GM21390 (cell line): ENCODE measurements around the gene KCNH2.

ENCODE experiments used
- ATAC-seq: cut with Tn5 transposase; IDR thresholded peaks from one replicate; pipeline ENCODE4 v1.9.1; 2021; ENCODE audit not compliant: unreplicated experiment

KCNH2 gene

DNA sequence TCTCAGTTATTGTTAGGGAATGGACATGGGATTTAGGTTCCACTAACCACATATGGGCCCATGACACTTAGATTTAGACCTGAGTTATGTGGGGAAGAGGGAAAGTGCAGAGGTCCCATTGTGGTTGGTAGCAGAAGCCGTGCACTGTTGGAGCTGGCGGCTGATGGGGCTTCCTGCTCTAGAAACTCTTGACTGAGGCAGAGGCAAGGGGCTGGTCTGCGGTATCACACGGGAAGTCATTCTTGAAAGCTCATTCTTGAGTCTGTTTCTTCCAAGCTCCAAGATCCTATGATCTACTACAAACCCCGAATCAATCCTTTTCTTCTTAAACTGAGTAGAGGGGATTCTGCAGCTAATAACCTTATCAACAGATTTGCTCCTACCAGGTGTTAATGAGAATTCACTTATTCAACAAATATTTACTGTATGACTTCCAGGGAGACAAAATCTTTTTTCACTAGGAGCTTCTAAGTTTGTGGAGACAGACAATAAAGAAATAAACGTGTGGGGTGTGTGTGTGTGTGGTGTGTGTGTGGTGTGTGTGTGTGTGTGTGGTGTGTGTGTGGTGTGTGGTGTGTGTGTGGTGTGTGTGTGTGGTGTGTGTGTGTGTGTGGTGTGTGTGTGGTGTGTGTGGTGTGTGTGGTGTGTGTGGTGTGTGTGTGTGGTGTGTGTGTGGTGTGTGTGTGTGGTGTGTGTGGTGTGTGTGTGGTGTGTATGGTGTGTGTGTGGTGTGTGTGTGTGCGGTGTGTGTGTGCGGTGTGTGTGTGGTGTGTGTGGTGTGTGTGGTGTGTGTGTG is 68.7 kb downstream of the KCNH2 start:
- no peak for ATAC-seq

DNA sequence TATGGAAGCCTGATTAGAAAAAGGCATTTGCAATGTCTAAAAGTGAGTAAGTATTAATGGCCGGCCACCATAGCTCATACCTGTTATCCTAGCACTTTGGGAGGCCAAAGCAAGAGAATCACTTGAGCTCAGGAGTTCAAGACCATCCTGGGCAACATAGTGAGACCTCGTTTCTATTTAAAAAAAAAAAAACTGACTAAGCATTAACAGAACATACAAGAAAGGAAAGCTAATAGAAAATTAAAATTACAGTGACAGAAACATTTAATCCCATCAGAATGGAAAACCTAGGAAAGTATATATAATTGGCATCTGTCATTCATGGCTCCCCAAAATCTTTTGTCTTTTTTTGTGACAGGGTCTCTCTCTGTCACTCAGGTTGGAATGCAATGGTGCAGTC is 69.9 kb downstream of the KCNH2 start:
- ATAC-seq, result no peak

DNA sequence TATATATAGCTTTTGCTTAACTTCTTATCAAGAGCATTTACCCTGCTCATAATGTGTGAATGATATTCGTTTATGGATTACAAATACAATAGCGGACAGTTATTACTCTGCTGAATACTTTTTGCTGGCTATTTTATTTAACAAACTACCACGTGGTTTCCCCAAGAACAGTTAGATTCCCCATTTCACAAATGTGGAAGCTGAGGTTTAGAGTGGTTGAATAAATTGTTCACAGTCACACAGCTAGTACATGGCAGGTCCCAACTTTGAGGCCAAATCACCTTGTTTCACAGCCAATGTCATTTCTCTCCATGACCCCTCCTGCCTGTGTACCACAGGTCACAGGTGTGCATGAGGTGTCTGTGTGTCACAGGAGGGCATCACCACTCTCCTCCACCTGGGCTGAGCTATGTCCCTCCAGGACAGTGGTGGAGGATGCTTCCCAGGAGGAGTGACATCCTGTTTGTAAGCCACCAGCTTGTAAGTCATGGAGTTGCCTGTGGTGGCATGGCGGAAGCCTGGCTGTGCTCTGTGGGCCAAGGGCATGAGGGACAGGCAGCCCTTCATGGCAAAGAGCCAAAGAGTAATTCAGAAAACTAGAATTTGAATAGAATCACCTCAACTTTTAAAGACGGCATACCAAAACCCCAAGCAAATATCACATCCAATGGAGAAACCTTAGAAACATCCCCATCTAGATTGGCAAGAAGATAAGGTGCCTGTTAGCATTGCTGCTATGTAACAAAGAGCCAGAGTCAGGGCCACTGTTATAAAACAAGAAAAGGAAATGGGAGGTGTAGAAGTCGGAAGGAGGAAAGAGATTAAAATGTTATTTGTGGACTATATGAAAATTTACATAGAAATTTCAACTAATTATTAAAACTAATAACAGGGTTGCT is 73.9 kb downstream of the KCNH2 start:
- ATAC-seq, result no peak

- no peak for ATAC-seq
Observed at GRCh38 chr7:150903606-150904005, 74.5 kb downstream of the KCNH2 start.

DNA sequence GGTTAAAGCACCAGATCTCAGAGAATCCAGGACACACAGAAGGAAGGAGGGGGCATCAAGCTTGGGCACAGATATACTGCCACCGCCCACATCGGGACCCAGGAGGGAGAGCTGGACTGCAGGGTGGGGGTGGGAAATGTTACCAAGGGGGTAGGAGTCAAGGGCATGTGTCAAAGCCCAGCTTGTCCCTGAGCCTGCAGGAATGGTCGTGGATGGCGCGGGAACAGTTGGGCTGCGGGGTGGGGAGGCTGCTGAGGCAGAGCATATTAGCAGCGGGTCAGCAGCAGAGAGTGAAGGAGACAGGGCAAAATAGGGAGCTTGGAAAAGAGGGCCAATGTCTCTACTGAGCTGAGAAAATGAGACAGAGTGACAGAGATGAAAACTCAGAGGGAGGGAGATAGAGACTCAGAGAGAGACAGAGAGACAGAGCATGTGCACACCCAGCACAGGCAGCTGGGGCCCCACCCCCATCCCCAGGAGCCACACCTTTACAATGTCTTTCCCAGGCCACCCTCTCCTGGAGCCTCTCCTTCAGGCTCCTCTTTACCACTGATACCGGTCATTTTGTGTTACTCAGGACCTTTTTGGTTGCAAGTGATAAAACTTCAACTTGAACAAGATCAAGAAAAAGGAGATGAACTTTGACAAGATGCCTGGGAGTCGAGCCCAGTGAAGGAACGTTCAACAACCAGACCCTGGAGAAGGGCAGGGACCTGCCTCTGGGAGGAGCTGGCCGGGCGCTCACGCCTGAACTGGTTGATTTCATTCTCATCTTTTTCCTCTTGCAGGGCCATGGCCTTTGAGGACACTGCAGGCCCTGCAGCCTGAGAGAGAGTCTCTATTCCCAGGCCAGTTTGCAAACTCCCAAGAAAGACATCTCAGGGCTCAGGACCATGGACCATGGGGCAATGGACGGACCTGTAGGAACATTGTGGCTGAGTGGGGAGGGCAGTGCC is 75.8 kb downstream of the KCNH2 start:
- ATAC-seq, result no peak

DNA sequence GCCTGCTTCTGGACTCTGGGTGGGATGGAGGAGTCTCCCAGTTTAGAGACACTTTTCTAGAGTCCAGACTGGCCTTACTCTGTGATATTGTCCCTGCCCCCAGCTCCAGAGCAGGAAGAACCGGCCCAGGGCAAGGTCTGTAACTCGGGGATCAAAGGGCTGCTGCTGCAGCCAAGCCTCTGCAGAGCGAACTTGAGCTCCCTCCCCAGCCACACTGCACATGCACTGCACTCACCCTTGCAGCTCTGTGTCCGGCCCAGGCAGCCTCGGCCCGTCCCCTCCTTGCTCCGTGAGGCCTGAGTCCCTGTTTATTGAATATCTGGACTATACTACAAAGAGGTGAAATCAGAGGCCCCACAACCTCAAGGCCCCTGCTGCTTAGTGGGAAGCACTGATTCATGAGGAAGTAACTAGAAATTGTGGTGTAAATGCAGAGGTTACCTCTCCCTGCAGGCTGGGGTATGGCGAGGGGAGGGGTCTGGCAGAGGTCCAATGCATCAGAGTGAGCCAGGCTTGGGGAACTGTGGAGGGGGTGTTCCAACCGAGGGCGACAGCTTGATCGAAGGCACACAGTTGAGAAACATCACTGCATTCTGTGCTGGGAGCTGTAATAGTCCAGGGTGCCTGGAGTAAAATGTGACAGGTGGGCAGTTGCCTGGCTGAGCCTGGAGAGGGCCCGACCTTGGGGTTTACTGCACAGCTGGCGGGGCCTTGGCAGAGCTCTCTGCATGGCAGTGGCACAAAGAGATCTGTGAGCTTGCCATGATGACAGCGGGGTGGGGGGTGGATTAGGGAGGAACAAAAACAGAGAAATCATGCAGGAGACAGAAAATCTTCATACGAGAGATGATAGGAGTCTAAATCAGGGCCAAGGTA is 76.7 kb downstream of the KCNH2 start:
- ATAC-seq, result no peak

DNA sequence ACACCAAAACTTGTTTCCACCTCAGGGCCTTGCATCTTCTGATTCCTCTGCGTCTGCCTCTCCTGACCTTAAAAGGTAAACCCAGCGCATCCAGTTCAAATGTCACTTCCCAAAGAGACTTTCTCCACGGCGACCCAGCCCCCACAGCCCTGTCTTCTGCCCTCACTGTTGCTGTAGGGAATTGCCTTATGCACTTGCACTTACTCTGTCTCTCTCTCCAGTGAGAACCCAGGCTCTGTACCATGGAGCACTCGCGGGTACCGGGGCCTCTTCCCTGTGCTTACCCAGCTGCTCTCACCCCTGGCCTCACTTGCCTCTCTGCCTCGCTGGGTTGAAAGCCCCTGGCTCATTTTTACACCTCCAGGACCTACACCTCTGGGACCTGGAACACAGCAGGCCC is 77.4 kb downstream of the KCNH2 start:
- ATAC-seq, result no peak

DNA sequence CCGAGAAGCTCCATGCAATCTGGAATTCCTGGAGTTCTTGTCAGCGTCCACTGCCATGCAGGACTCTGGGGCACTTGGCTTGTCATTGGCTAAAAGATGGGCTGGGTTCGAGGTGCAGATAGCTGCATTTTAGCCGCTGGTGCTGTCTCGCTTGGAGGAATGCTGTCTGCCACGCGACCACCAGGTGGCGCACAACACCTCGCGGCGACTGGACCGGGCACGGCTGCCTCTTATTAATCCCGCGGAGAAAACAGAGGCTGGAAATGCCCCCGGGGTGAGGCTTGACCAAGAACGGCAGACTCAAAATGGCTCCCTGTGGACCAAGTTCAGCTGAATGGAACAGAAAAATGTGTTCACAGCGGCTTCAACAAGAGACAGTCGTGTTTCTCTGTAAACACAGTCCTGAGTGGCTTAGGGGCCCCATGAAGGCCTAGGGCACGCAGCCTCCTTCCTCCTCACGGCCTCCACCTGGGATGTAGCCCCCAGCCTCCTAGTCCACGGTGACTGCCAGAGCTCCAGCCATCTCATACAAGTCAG is 79.6 kb downstream of the KCNH2 start:
- ATAC-seq, result no peak

- ATAC-seq, result peak; percentile 82
Observed at GRCh38 chr7:150897502-150898474, 80.3 kb downstream of the KCNH2 start.

DNA sequence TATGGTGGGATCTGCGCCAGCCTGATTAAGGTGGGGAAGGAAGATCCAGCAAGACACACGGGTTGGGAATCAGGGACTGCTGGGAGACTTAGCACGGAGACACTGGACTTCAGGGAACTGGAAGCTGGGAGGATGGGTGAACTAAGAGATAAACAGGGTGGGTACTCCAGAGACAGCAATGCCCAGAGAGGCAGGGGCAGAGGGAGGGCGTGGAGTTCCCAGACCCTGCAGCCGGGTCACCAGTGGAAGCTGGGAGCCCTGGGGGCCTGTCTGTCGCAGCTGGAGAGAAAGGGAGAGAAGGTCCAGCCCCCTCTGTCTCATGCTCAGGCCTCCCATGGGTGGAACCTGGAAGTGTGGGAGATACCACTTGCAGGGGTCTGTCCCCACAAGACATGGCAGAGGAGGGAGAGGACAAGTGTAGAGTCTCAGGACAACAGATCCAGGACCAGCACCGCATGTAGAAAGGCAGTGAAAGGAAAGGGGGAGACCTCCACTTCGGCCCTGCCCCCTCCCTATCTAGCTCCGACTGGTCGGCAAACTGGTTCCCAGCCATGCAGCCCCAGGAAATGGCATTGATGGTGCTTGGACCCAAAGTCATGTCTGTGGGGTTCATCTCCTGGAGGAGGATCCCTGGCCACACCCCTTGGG is 81.4 kb downstream of the KCNH2 start:
- no peak for ATAC-seq

- ATAC-seq, result no peak
Observed at GRCh38 chr7:150895809-150896208, 82.3 kb downstream of the KCNH2 start.
